SW 1271 (cell line): ENCODE results near the gene GNGT1.
"Not testable (repeated sequence)": the region's sequence is repeated elsewhere in the genome, so short reads cannot be mapped to it uniquely, and the experiment has no call there.

Source experiments
- DNase-seq, 2 experiments: peaks; one replicate each; lab custom pipeline; 2025; lab: John Stamatoyannopoulos, UW

GNGT1 gene

GRCh38 chr7:93910076-93910994 lies 4.0 kb downstream of the GNGT1 start:
- DNase-seq, result peak in 1 of 2 experiments; percentile 8

DNA sequence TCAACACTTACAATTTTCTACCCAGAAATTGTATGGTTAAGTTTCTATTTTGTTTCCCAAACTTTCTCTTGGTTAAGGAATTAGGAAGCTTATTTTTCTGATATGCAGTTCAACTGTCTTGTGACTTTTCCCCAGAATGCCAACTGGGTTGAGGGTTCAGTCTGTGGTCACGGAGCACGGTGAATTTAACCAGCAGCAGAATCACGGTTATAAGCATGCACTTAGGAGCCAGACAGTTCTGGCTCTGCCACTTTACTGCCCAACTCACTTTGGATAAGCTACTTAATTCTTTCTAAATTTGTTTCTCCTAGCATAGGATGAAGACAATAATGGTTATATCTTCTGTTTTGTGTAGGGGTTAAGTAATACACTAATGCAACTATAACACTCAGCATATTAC lies 4.9 kb downstream of the GNGT1 start:
- DNase-seq, result not testable (repeated sequence)

- not testable (repeated sequence) for DNase-seq
Observed at GRCh38 chr7:93911661-93912060, 5.3 kb downstream of the GNGT1 start.

- DNase-seq, result no peak
Observed at GRCh38 chr7:93913197-93913596, 6.8 kb downstream of the GNGT1 start.

DNA sequence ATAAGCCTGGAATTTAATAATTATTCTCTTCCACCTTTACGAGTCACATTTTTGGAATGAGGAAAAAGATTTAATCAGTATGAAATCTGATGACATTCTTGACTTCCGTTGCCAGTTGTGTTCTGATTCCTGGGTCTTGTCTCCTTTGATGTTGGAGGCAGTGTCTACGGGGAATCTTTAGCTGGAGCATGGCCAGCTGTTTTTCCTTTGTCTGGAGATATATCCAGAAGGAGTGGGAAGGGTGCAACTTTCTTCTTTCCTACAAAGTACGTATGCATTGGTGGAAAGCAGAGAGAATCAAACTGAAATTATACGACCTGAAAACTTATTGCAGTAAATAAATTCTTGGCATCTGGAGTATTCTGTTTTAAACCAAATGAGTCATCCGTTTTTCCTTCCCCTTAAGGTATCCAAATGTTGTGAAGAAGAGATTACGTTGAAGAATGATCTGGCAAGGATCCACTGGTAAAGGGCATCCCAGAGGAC lies 8.3 kb downstream of the GNGT1 start:
- peak in 1 of 2 experiments; percentile 54 for DNase-seq

- DNase-seq, result not testable (repeated sequence)
Observed at GRCh38 chr7:93915206-93915842, 9.0 kb downstream of the GNGT1 start.

DNA sequence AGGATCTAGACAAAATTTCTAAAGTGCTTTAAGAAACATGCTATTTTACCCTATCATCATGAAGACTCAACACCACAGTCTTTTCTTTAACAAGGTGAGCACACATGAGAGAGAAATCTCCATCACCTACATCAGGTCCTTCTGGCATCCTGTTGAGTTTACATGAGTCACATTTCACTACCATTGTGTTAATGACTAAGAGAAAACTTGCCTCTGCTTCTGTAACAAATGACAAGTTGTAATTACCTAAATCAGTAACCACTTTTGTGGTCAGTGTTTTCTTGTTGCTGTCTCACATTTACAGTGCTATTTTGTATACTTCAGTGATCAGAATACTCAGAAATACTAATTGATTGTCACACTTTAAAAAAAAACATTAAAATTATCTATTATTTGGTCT lies 9.5 kb downstream of the GNGT1 start:
- DNase-seq, result not testable (repeated sequence)

- not testable (repeated sequence) for DNase-seq
Observed at GRCh38 chr7:93916315-93916714, 9.9 kb downstream of the GNGT1 start.

DNA sequence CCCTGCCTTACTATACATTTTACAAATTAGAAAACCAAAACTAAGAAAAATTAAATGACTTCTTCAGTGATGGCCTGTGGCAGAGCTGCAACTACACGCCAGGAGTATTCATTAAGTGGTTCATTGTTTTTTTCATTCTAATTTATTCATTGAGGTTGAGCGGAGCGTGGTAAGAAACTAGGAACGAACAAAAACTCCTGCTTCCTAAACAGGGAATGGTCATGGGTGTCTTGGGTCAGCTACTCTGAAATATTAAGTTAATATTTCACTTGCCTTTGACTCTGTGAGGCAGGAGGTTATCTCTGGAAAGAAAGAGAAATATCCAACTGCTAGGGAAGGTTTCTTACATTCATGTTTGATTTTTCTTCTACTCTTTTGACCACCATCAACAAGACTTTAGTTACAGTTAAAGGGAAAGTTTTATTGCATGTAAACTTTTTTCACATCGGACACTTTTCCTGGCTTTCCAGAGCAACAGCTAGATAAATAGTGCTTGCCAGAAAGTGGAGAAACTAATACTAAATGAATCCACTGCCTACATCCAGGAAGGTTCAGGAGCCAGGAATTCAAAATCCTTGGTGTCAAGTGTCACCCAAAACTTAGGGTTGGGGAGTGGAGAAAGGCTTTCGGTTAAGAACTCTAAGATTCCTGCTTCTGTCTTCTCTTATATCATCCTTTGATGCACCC lies 14.3 kb downstream of the GNGT1 start:
- no peak for DNase-seq

DNA sequence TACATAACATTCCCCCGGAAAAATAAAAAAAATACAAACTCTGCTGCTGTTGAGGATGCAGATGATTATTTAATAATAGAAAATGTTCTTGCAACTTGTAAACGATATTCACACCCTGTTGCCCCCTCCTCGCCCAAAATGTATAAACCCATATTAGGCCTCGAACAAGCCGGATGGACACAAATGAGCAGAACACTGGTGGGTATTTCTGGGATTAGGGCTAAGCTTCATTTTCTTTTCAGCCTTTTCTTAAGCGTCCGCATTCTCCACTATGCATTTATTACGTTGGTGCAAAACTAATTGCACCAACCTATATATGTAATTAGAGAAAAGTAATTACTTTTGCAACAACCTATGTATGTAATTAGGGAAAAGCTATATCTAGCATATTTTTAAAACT lies 14.8 kb downstream of the GNGT1 start:
- DNase-seq, result no peak

DNA sequence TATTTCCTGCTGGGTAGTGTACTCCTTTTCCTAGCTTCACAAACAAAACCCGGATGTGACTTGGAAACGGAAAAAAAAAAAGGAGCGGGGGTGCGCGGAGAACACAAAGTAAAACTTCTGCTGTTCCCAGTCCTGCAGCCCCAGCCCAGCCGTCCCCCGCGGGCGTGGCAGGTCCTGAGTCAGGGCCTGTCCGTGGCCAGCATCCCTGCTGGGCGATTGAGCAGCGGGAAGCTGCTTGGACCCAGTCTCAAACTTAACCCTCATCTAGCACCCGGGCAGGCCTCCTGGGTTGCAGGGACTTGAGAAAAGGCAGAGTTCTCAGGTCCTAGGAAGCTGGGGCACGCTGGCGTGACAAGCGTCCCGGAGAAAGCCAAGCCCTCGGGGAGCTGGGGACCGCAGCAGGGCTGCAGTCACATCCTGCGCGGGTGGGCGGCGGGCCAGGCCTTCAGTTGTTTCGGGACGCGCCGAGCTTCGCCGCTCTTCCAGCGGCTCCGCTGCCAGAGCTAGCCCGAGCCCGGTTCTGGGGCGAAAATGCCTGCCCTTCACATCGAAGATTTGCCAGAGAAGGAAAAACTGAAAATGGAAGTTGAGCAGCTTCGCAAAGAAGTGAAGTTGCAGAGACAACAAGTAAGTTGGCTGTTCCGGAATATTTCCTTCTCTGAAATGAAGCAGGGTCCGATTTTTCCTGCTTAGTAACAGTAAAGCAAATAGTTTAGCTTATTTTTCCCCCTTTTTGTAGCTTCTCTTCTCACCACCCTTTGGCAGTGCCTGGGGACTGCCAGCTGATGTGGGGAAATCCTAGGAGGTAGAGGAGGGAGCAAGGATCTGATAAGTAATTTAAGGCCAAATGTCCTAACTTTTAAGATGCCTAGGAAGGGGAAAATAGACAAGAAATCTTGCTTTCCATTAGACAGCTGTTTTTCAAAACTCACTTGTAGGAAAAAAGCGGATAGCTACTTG lies 15.5 kb downstream of the GNGT1 start, which contains the start of gene GNG11:
GNG11 (plus strand) TSS at position 129 of the 960 bp plus-strand sequence; CDS start at position 532, 403 bp downstream.
- no peak for DNase-seq

DNA sequence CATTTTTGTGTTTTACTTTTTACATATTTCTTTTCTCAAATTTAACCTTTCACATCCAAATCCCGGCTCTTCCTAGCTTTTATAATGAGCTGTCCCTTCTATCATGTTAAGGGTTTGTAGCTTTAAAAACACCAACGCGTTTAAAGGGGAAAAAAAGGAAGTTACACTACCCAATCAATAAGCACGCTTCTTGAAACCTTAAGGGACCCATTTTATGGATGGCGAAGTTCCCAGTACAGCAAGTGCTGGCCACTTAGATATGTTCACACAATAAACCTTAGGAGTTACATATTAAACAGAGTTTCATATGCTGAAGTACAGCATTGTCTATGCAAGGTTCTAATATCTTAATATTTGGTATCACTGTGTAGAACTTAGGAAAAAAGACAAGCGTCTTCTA lies 16.9 kb downstream of the GNGT1 start:
- DNase-seq, result no peak

GRCh38 chr7:93923942-93924341 lies 17.6 kb downstream of the GNGT1 start:
- DNase-seq, result no peak

DNA sequence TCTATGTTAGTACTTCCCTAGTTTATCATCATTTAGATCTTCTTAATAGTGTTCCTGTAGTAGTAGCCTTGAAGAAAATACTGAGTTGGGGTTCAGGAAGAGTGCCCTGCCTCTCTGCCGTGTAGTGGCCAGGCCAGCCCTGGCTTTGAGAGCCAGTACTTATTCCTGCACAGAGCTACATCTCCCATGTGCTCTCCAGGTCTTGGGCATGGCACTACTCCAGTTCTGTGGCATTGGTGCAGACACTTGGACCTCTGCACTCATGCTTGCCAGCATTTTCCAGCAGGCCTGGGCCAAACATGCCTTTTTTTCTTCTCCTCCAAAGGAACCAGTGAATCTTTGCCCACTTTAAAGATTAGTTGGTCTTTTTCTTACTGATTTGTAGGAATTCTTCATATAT lies 20.4 kb downstream of the GNGT1 start:
- no peak for DNase-seq

DNA sequence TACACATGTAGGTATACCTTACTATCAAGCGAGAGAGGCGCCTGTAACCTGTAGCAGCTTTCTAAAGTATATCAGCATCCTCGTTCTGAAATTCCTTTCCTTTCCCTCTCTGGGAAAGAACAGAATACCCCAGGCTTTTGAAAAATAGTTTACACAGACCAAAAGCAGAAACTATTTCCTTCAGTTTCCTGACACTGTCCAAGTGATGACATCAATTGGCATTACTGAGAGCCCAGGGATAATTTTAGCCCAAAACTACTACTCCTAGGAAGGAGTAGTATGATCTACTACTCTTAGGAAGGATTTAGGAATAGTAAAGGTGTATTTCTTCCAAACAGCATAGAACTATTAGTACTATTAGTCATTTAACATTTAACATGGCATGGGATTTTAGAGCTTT lies 21.2 kb downstream of the GNGT1 start:
- no peak for DNase-seq

DNA sequence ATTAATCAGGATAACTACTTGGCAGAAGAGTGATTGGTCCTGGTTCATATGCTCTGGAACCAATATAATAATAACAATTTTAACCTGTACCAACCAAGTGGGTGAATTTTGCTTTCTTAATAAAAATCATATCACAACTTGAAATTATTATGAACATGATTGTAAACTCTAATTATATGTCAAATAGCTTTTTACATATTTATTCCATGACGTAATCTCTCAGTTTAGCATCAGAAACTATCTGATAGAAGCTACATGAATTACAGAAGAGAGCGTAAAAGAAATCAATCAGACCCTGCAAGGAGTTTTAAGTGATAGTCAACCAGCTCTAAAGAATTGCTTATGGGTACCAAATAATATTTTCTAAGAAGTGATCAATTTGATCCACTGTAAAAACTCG lies 25.3 kb downstream of the GNGT1 start:
- no peak for DNase-seq

- DNase-seq, result no peak
Observed at GRCh38 chr7:93933156-93933555, 26.8 kb downstream of the GNGT1 start.

GRCh38 chr7:93935102-93935501 lies 28.7 kb downstream of the GNGT1 start:
- no peak for DNase-seq

- DNase-seq, result no peak
Observed at GRCh38 chr7:93937818-93938217, 31.5 kb downstream of the GNGT1 start.

GRCh38 chr7:93938293-93938692 lies 31.9 kb downstream of the GNGT1 start:
- DNase-seq, result no peak

DNA sequence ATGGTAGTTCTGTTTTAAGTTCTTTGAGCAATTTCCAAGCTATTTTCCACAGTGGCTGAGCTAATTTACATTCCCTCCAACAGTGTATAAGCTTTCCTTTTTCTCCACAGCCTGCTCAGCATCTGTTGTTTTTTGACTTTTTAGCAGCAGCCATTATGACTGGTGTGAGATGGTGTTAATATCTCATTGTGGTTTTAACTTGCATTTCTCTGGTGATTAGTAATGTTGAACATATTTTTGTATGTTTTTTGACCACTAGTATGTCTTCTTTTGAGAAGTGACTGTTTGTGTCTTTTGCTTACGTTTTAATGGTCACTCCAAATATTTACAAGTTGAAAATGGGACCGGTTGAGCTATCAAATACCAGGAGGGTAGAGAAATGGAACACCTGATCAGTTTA lies 35.6 kb downstream of the GNGT1 start:
- DNase-seq, result no peak
